B cell (primary cell): Measurements from ENCODE around the gene HFE.

Experiments
- EZH2 ChIP-seq: IDR thresholded peaks from 2 replicates; pipeline ENCODE4 v1.6.1; 2012; ENCODE audit warnings: borderline replicate concordance, low read depth, mild to moderate bottlenecking, moderate library complexity, low read length; ENCODE audit not compliant: insufficient read depth, poor library complexity, severe bottlenecking
- TF ChIP-seq, protein P1 (sequence below): fragments of 200-600 bp; IDR thresholded peaks from one replicate; pipeline ENCODE4 v1.8.0; 2022; ENCODE audit warnings: antibody characterized with exemption, mild to moderate bottlenecking

DNA sequence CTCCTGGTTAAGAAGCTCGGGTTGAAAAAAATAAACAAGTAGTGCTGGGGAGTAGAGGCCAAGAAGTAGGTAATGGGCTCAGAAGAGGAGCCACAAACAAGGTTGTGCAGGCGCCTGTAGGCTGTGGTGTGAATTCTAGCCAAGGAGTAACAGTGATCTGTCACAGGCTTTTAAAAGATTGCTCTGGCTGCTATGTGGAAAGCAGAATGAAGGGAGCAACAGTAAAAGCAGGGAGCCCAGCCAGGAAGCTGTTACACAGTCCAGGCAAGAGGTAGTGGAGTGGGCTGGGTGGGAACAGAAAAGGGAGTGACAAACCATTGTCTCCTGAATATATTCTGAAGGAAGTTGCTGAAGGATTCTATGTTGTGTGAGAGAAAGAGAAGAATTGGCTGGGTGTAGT, 2.0 kb downstream of the HFE start:
- TF ChIP-seq, protein P1, sequence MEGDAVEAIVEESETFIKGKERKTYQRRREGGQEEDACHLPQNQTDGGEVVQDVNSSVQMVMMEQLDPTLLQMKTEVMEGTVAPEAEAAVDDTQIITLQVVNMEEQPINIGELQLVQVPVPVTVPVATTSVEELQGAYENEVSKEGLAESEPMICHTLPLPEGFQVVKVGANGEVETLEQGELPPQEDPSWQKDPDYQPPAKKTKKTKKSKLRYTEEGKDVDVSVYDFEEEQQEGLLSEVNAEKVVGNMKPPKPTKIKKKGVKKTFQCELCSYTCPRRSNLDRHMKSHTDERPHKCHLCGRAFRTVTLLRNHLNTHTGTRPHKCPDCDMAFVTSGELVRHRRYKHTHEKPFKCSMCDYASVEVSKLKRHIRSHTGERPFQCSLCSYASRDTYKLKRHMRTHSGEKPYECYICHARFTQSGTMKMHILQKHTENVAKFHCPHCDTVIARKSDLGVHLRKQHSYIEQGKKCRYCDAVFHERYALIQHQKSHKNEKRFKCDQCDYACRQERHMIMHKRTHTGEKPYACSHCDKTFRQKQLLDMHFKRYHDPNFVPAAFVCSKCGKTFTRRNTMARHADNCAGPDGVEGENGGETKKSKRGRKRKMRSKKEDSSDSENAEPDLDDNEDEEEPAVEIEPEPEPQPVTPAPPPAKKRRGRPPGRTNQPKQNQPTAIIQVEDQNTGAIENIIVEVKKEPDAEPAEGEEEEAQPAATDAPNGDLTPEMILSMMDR = no peak
- TF ChIP-seq EZH2 = no peak
